BLaER1 (cell line): ENCODE measurements around the gene IPO11.
"Not testable (repeated sequence)": the region's sequence is repeated elsewhere in the genome, so short reads cannot be mapped to it uniquely, and the experiment has no call there.

Experiments used
- H3K27ac ChIP-seq: shearing (Covaris generic); formaldehyde crosslinking; 2 replicates; pipeline ENCODE4 v1.8.1; 2022
- H3K27me3 ChIP-seq: shearing (Covaris generic); formaldehyde crosslinking; 2 replicates; pipeline ENCODE4 v1.8.1; 2022
- H3K36me3 ChIP-seq: shearing (Covaris generic); formaldehyde crosslinking; 2 replicates; pipeline ENCODE4 v1.8.1; 2022
- H3K4me1 ChIP-seq: shearing (Covaris generic); formaldehyde crosslinking; 2 replicates; pipeline ENCODE4 v1.8.1; 2022
- H3K4me2 ChIP-seq: shearing (Covaris generic); formaldehyde crosslinking; 2 replicates; pipeline ENCODE4 v1.8.1; 2022
- H3K4me3 ChIP-seq: shearing (Covaris generic); formaldehyde crosslinking; 2 replicates; pipeline ENCODE4 v1.8.1; 2022
- H3K9ac ChIP-seq: shearing (Covaris generic); formaldehyde crosslinking; 2 replicates; pipeline ENCODE4 v1.8.1; 2022
- H3K9me3 ChIP-seq: shearing (Covaris generic); formaldehyde crosslinking; 2 replicates; pipeline ENCODE4 v1.8.1; 2022
- H4K20me1 ChIP-seq: shearing (Covaris generic); formaldehyde crosslinking; 2 replicates; pipeline ENCODE4 v1.8.1; 2022
- Cebpa-rat ChIP-seq: shearing (Covaris generic); IDR thresholded peaks from 2 replicates; pipeline ENCODE4 v1.8.1; 2022

Gene IPO11

DNA sequence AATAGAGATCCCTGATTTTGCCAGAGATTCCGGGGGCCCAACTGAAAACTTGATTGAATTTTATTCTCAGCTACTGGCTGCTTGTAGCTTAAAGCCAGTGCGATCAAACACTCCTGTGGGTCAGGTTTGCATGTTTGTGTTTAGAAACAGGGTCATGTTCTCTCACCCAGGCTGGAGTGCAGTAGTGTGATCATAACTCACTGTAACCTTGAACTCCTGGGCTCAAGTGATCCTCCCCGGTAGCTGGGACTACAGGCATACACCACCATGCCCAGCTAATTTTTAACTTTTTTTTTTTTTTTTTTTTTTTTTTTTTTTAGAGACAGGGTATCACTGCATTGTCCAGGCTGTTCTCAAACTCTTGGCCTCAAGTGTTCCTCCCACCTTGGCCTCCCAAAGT is 232.7 kb downstream of the IPO11 start:
- Histone ChIP-seq H3K9me3 (no peaks in the 10 kb centered on the region), H3K27me3 (no peaks in the 10 kb centered on the region), H3K9ac (no peak overlapping the region), H3K4me3 (no peak overlapping the region), H3K4me2 (peak overlapping the region; percentile 28), H3K36me3 (0 out of 2 replicates have a peak, but pooled peaks cover 4% of the 10 kb centered on the region), H3K4me1 (peaks cover 11% of the 10 kb centered on the region), H4K20me1 (no peaks in the 10 kb centered on the region), H3K27ac (no peak overlapping the region)
- no peak for TF ChIP-seq Cebpa-rat

DNA sequence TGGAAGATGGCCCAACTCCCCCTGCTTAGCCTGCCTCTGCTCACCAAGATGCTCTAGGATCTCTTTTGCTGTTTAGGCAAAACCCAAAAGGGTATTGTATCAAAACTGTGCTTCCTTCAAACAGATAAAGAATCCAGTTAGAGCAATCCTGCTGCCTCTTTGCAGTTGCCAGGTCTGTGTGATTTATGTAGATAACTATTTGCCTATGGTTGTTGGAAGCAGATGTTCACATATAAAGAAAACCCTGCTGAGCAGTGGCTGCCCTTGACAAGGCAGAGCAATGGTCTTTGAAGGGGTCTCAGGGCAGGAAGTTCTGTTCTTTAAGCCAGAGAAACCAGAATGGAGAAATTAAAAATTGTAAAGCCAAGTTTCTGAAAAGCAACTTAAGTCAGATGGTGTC is 234.7 kb downstream of the IPO11 start:
- no peak overlapping the region for H3K27ac ChIP-seq
- H3K36me3 ChIP-seq: 0 out of 2 replicates have a peak, but pooled peaks cover 4% of the 10 kb centered on the region
- H3K4me1 ChIP-seq: peaks cover 11% of the 10 kb centered on the region
- no peaks in the 10 kb centered on the region for H3K9me3 ChIP-seq
- H3K27me3 ChIP-seq: no peaks in the 10 kb centered on the region
- no peak for TF ChIP-seq Cebpa-rat
- H3K4me3 ChIP-seq: no peak overlapping the region
- H3K9ac ChIP-seq: no peak overlapping the region
- no peaks in the 10 kb centered on the region for H4K20me1 ChIP-seq
- H3K4me2 ChIP-seq: no peak overlapping the region

GRCh38 chr5:62649025-62649424 is 236.5 kb downstream of the IPO11 start:
- H3K27ac ChIP-seq: no peak overlapping the region
- H3K9ac ChIP-seq: no peak overlapping the region
- no peak overlapping the region for H3K4me2 ChIP-seq
- H4K20me1 ChIP-seq: no peaks in the 10 kb centered on the region
- H3K27me3 ChIP-seq: no peaks in the 10 kb centered on the region
- 0 out of 2 replicates have a peak, but pooled peaks cover 4% of the 10 kb centered on the region for H3K36me3 ChIP-seq
- no peak for TF ChIP-seq Cebpa-rat
- H3K4me1 ChIP-seq: peaks cover 25% of the 10 kb centered on the region
- no peaks in the 10 kb centered on the region for H3K9me3 ChIP-seq
- no peak overlapping the region for H3K4me3 ChIP-seq

DNA sequence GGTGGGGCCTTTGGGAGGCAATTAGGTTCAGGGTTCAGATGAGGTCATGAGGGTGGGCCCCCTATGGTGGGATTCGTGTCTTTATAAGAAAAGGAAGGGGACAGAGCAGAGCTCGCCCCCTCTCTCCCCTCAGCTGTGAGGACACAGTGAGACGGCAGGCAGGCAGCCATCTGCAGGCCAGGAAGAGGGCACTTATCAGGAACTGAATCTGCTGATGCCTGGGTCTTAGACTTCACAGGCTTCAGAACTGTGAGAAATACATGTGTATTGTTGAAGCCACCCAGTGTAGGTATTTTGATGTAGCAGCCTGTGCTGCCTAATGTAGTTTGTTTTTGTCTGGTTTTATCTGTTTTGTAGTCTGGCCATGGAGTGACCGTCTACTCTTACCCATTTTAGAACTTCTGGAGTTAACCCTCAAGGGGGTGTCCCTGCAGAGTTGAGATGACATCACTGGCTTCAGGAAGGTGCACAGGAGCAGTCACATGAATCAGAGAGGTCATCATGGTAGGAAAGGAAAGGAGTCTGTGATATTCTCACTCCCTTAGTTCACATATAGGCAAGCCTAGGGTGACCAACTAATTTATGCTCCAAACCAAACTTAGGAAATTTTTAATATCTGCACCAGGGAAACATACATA is 237.0 kb downstream of the IPO11 start:
- no peaks in the 10 kb centered on the region for H3K27me3 ChIP-seq
- H3K4me1 ChIP-seq: peaks cover 23% of the 10 kb centered on the region
- no peak for TF ChIP-seq Cebpa-rat
- no peaks in the 10 kb centered on the region for H4K20me1 ChIP-seq
- H3K9me3 ChIP-seq: peaks cover 5% of the 10 kb centered on the region; the same call in 1 of the 2 replicates
- no peak overlapping the region for H3K9ac ChIP-seq
- H3K36me3 ChIP-seq: 0 out of 2 replicates have a peak, but pooled peaks cover 4% of the 10 kb centered on the region
- H3K27ac ChIP-seq: no peak overlapping the region
- no peak overlapping the region for H3K4me2 ChIP-seq
- no peak overlapping the region for H3K4me3 ChIP-seq

DNA sequence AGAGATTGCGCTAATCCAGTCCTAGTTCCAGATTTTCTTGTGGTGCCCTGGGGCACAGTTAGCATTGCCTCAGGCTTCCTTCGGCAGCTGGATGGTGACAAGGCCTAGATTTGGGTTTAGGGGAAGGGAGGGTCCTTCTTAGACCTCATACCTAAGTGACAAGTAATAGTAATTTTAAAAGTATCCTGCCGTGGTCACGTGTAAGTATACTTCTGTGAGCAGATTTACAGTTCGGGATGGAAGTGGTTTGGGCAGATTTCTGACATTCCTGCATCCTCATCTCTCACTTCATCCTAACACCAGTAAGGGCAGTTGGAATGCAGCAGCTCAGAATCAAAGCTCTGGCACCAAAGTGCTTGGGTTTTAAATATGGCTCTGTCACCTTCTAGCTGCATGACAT is 237.6 kb downstream of the IPO11 start:
- no peak overlapping the region for H3K4me2 ChIP-seq
- TF ChIP-seq Cebpa-rat: no peak
- peaks cover 18% of the 10 kb centered on the region for H3K4me1 ChIP-seq
- peaks cover 11% of the 10 kb centered on the region; the same call in 1 of the 2 replicates for H3K9me3 ChIP-seq
- H3K36me3 ChIP-seq: 0 out of 2 replicates have a peak, but pooled peaks cover 4% of the 10 kb centered on the region
- no peak overlapping the region for H3K9ac ChIP-seq
- H3K27me3 ChIP-seq: no peaks in the 10 kb centered on the region
- H3K4me3 ChIP-seq: no peak overlapping the region
- H3K27ac ChIP-seq: no peak overlapping the region
- no peaks in the 10 kb centered on the region for H4K20me1 ChIP-seq

DNA sequence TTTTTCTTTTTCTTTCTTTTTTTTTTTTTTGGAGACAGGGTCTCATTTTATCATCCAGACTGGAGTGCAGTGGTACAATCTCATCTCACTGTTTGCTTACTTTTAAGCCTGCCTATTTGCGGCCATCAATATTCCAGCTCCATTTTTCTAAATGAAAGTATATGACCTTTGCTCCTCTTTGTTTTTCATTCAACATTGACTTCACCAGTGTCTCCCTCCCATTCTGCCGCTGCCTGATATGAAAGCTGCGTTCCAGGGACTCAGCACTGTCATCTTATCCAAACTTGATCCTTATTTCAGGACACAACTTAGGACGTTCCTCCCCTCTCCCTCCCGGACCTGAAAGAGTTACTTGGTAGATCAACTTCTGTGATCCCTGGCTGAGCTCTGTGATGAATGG is 239.7 kb downstream of the IPO11 start:
- TF ChIP-seq Cebpa-rat: no peak
- H3K9me3 ChIP-seq: peaks cover 21% of the 10 kb centered on the region
- peaks cover 18% of the 10 kb centered on the region for H3K4me1 ChIP-seq
- no peak overlapping the region for H3K27ac ChIP-seq
- no peaks in the 10 kb centered on the region for H3K27me3 ChIP-seq
- H3K36me3 ChIP-seq: no peaks in the 10 kb centered on the region
- H3K9ac ChIP-seq: no peak overlapping the region
- no peak overlapping the region for H3K4me2 ChIP-seq
- H4K20me1 ChIP-seq: no peaks in the 10 kb centered on the region
- H3K4me3 ChIP-seq: no peak overlapping the region

DNA sequence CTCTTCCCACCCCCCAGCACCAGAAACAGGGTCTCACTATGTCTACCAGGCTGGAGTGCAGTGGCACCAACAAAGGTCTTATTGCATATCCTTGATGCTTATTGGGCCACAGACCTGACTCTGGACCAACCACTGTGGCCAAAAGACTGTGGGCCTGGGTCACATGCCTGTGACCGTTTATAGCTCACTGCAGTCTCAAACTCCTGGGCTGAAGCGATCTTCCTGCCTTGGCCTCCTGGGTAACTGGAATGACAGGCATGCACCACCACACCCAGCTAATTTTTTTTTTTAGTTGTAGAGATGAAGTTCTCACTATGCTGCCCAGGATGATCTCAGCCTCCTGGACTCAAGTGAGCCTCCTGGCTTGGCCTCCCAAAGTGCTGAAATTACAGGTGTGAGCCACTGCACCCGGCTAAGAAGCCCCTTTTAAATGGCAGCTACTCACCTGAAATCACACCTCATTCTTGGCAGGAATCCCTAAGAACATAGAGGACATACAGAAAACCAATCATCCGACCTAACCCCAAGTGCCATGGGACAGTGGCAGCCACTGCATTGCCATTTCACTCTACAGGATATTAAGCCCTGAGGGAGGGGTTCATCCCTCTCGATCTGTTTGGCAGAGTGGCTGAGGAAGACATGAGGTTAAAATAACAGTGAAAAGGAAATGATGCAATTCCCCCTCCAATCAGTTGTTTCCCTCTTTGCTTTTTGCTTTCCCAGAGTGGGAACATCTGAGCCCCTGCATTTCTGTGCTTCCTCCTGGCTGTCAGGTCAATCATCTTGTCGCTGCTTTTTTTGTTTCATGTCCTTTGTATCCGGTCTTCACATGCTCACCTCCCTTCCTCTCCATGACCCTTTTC is 240.7 kb downstream of the IPO11 start:
- Histone ChIP-seq H3K4me2 (peak overlapping the region; percentile 67), H3K27ac (peak overlapping the region; percentile 62), H3K4me3 (0 out of 2 replicates have a peak overlapping the region, but pooled peaks have one; percentile 2), H4K20me1 (no peaks in the 10 kb centered on the region), H3K9me3 (peaks cover 21% of the 10 kb centered on the region), H3K36me3 (no peaks in the 10 kb centered on the region), H3K27me3 (no peaks in the 10 kb centered on the region), H3K9ac (no peak overlapping the region), H3K4me1 (peaks cover 18% of the 10 kb centered on the region)
- TF ChIP-seq Cebpa-rat: peak; percentile 48; the same call in 1 of the 2 replicates

DNA sequence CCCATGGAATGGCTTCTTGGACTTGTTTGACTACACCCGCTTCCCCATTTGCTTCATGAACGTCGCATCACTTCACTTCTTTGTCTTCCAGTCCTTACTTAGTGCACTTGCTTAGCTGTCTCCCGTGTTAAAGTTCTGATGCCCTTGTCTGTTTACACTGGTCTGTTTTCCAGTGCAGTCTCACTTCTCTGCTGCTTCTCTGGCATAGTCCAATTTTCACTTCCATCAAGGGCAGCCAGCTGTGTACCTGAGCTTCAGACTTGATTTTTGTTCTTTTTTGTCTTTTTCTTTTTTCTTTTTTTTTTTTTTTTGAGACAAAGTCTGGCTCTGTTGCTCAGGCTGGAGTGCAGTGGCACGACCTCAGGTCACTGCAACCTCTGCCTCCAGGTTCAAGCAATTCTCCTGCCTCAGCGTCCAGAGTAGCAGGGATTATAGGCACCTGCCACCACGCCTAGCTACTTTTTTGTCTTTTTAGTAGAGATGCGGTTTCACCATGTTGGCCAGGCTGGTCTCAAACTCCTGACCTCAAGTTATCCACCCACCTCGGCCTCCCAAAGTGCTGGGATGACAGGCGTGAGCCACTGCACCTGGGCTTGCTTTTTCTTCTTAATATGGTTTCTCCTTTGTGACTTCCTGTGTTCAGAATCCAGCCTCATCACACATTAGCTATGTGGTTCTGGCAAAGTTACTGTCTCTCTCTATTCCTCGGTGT is 241.5 kb downstream of the IPO11 start:
- peaks cover 18% of the 10 kb centered on the region for H3K4me1 ChIP-seq
- H3K36me3 ChIP-seq: no peaks in the 10 kb centered on the region
- H3K4me2 ChIP-seq: peak overlapping the region; percentile 67
- H3K9ac ChIP-seq: no peak overlapping the region
- H3K9me3 ChIP-seq: peaks cover 21% of the 10 kb centered on the region
- 0 out of 2 replicates have a peak overlapping the region, but pooled peaks have one; percentile 2 for H3K4me3 ChIP-seq
- H3K27ac ChIP-seq: peak overlapping the region; percentile 62
- H3K27me3 ChIP-seq: no peaks in the 10 kb centered on the region
- TF ChIP-seq Cebpa-rat: no peak
- H4K20me1 ChIP-seq: no peaks in the 10 kb centered on the region

GRCh38 chr5:62657772-62658171 is 245.2 kb downstream of the IPO11 start:
- Histone ChIP-seq H3K4me1 (peaks cover 16% of the 10 kb centered on the region), H3K9me3 (peaks cover 21% of the 10 kb centered on the region)
- not testable (repeated sequence) for H3K9ac ChIP-seq, H3K4me2 ChIP-seq, H4K20me1 ChIP-seq, H3K4me3 ChIP-seq, H3K27me3 ChIP-seq, H3K36me3 ChIP-seq, H3K27ac ChIP-seq
